CD14-positive monocyte (primary cell): Measurements from ENCODE around the gene NARS2. TPM values are rescaled to one million over a fixed set of nuclear protein-coding genes. Genes with fewer than 3 reads are reported as not detected.
A peak's percentile ranks its signal among the peaks of the same experiment; 100 is the strongest.
"Not testable (repeated sequence)": the region's sequence is repeated elsewhere in the genome, so short reads cannot be mapped to it uniquely, and the experiment has no call there.

Experiments used
- DNase-seq, 3 donors: peaks; one replicate each; pipeline ENCODE4 v3.0.0-alpha.2; 2011 to 2022
- H2AFZ ChIP-seq: 2 replicates; pipeline ENCODE4 v1.6.0; 2012; ENCODE audit warnings: mild to moderate bottlenecking, low read depth, low read length, inconsistent platforms; ENCODE audit not compliant: insufficient read depth, poor library complexity, severe bottlenecking
- H3K27ac ChIP-seq, 2 donors: 1 replicate in 1 of 2; 2 replicates in 1 of 2; pipeline ENCODE4 v1.5.1; 2012 to 2013; ENCODE audit warnings: low read length in 2 of 2, control low read depth in 1 of 2, inconsistent platforms in 1 of 2, low read depth in 1 of 2, mild to moderate bottlenecking in 1 of 2
- H3K27me3 ChIP-seq, 2 donors: one replicate each; pipeline versions ENCODE4 v1.6.0 to v1.6.1; 2011 to 2013; ENCODE audit warnings: low read length in 2 of 2; ENCODE audit not compliant: control insufficient read depth in 2 of 2, insufficient read depth in 2 of 2
- H3K36me3 ChIP-seq, 2 donors: replicated peaks in 1 of 2; 1 replicate in 1 of 2; 2 replicates in 1 of 2; pipeline versions ENCODE4 v1.5.1 to v1.6.1; 2012 to 2013; ENCODE audit warnings: low read length in 2 of 2, control low read depth in 1 of 2, inconsistent platforms in 1 of 2, mild to moderate bottlenecking in 1 of 2; ENCODE audit not compliant: insufficient read depth in 2 of 2, control insufficient read depth in 1 of 2
- H3K4me1 ChIP-seq, 2 donors: 1 replicate in 1 of 2; 2 replicates in 1 of 2; pipeline versions ENCODE4 v1.5.1 to v1.6.1; 2012 to 2013; ENCODE audit warnings: low read length in 2 of 2, control low read depth in 1 of 2, inconsistent platforms in 1 of 2, mild to moderate bottlenecking in 1 of 2, moderate library complexity in 1 of 2; ENCODE audit not compliant: insufficient read depth in 2 of 2, control insufficient read depth in 1 of 2
- H3K4me2 ChIP-seq: replicated peaks from 2 replicates; pipeline ENCODE3; 2012; ENCODE audit warnings: low read length, moderate library complexity, mild to moderate bottlenecking; ENCODE audit not compliant: poor library complexity, severe bottlenecking; ENCODE audit errors: extremely low read depth
- H3K4me3 ChIP-seq, 3 experiments: fragments of 200-600 bp in 1 of 3; sonication (generic) in 1 of 3; replicated peaks in 1 of 3; 1 replicate in 2 of 3; 2 replicates in 1 of 3; pipeline ENCODE4 v1.5.1; 2011 to 2013; ENCODE audit warnings: low read length in 3 of 3, mild to moderate bottlenecking in 3 of 3, control low read depth in 2 of 3, low read depth in 2 of 3, inconsistent platforms in 1 of 3, moderate library complexity in 1 of 3
- H3K79me2 ChIP-seq: 2 replicates; pipeline ENCODE4 v1.6.0; 2012; ENCODE audit warnings: mild to moderate bottlenecking, control low read depth, inconsistent platforms, low read length, moderate library complexity; ENCODE audit not compliant: insufficient read depth
- H3K9ac ChIP-seq: 2 replicates; pipeline ENCODE4 v1.6.0; 2017; ENCODE audit warnings: low read length, mild to moderate bottlenecking; ENCODE audit not compliant: insufficient read depth, poor library complexity, severe bottlenecking
- H3K9me3 ChIP-seq, 2 donors: replicated peaks in 1 of 2; 1 replicate in 1 of 2; 2 replicates in 1 of 2; pipeline versions ENCODE4 v1.5.1 to v1.6.1; 2012 to 2013; ENCODE audit warnings: low read length in 2 of 2, control low read depth in 1 of 2; ENCODE audit not compliant: control insufficient read depth in 1 of 2, insufficient read depth in 1 of 2
- H4K20me1 ChIP-seq: 2 replicates; pipeline ENCODE4 v1.6.0; 2012; ENCODE audit warnings: mild to moderate bottlenecking, low read length, control low read depth, moderate library complexity; ENCODE audit not compliant: insufficient read depth
- H3K27ac Mint-ChIP-seq, 7 donors: one replicate each; pipeline ENCODE4 v1.8.0; 2020; ENCODE audit warnings: mild to moderate bottlenecking in 7 of 7, mixed read lengths in 7 of 7, moderate library complexity in 6 of 7, inconsistent platforms in 2 of 7
- H3K27me3 Mint-ChIP-seq, 3 donors: one replicate each; pipeline ENCODE4 v1.8.0; 2021 to 2022; ENCODE audit warnings: low read depth in 3 of 3, mild to moderate bottlenecking in 3 of 3, mixed read lengths in 3 of 3, moderate library complexity in 3 of 3, inconsistent platforms in 1 of 3
- H3K36me3 Mint-ChIP-seq, 2 donors: one replicate each; pipeline ENCODE4 v1.8.0; 2020; ENCODE audit warnings: mixed read lengths in 2 of 2, inconsistent platforms in 1 of 2, mild to moderate bottlenecking in 1 of 2
- H3K4me1 Mint-ChIP-seq: one replicate; pipeline ENCODE4 v1.8.0; 2020; ENCODE audit warnings: mild to moderate bottlenecking, mixed read lengths
- H3K4me3 Mint-ChIP-seq, 2 donors: one replicate each; pipeline ENCODE4 v1.8.0; 2020; ENCODE audit warnings: mild to moderate bottlenecking in 2 of 2, mixed read lengths in 2 of 2, moderate library complexity in 1 of 2
- H3K9me3 Mint-ChIP-seq, 7 donors: one replicate each; pipeline ENCODE4 v1.8.0; 2020 to 2022; ENCODE audit warnings: mixed read lengths in 7 of 7, mild to moderate bottlenecking in 6 of 7, moderate library complexity in 6 of 7, inconsistent platforms in 2 of 7
- WGBS: methylation state at CpG from one replicate; pipeline ENCODE4 v1.1.5; 2013; ENCODE audit warnings: missing lambda C conversion rate; ENCODE audit not compliant: insufficient coverage; 5-methylcytosine and 5-hydroxymethylcytosine counted together
- intact Hi-C, 2 donors: fragments of 100-400 bp; cut with micrococcal nuclease; formaldehyde crosslinking; loops; one replicate each; pipeline versions ENCODE4 v1.15.0 to v1.15.1; 2023
- polyA plus RNA-seq, 3 donors: library from polyadenylated mRNA; depleted of rRNA in 1 of 3; unstranded in 2 of 3; stranded (reverse) in 1 of 3; fragments of 300-500 nt in 2 of 3; fragments of >200 nt in 1 of 3; fragmentation: Illumina TruSeq in 2 of 3; gene quantifications; 1 replicate in 2 of 3; 2 replicates in 1 of 3; pipeline ENCODE4 v1.2.3, GENCODE V29; 2012 to 2021
- TF ChIP-seq, protein P1 (sequence below): fragments of 200-600 bp; IDR thresholded peaks from one replicate; pipeline ENCODE4 v1.8.0; 2022; ENCODE audit warnings: antibody characterized with exemption, mild to moderate bottlenecking

The NARS2 gene
- polyA plus RNA-seq, 3 donors, result 4.3 to 6.6 (median 4.9) TPM

DNA sequence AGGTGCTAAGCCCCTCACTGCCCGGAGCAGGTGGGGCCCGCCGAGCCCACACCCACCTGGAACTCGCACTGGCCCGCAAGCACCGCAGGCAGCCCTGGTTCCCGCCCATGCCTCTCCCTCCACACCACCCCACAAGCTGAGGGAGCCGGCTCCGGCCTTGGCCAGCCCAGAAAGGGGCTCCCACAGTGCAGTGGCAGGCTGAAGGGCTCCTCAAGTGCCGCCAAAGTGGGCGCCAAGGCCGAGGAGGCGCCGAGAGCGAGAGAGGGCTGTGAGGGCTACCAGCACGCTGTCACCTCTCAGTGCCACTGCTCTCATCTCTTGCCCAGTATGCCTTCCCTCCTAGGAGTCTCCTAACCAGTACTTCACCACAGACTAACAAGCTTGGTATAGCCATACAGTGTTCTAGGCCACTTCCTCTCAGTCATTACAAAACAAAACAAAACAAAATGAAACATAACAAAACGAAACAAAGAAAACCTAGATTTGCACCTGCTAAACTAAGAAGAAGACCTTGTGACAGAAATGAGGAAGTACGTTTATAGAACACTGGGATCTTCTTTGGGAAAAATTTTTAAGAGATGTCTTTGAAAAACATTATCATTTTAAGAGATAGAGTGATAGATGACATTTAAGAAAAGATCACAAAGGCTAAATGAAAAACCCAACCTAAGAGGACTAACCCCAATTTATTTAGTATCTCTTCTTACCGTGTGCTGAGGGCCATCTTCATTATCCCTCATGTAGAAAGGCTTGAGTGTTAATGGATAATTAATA is 109.3 kb downstream of the NARS2 start:
- DNase-seq, result peak in 1 of 3 donors; percentile 3
- Histone ChIP-seq H3K9ac (no peak overlapping the region), H3K4me1 (peaks cover 0 to 4% of the 10 kb centered on the region in 2 donors), H3K36me3 (peaks cover 5 to 23% of the 10 kb centered on the region in 2 donors), H3K4me2 (no peak overlapping the region), H3K79me2 (no peaks in the 10 kb centered on the region), H2AFZ (no peak overlapping the region), H3K9me3 (no peaks in the 10 kb centered on the region), H3K27ac (peak overlapping the region in 1 of 2 donors; percentile 65), H4K20me1 (no peaks in the 10 kb centered on the region), H3K27me3 (no peaks in the 10 kb centered on the region), H3K4me3 (no peak overlapping the region)
- 92% methylated on average over 16 of the region's 19 CpGs for WGBS
- H3K4me1 Mint-ChIP-seq, result peaks cover 14% of the 10 kb centered on the region
- intact Hi-C loops, result no loop called here
- peak overlapping the region in 1 of 2 donors; percentile 46 for H3K4me3 Mint-ChIP-seq
- peak overlapping the region in 5 of 7 donors; percentile 20 to 75 (median 55) for H3K27ac Mint-ChIP-seq
- H3K27me3 Mint-ChIP-seq, result no peaks in the 10 kb centered on the region
- TF ChIP-seq, protein P1, sequence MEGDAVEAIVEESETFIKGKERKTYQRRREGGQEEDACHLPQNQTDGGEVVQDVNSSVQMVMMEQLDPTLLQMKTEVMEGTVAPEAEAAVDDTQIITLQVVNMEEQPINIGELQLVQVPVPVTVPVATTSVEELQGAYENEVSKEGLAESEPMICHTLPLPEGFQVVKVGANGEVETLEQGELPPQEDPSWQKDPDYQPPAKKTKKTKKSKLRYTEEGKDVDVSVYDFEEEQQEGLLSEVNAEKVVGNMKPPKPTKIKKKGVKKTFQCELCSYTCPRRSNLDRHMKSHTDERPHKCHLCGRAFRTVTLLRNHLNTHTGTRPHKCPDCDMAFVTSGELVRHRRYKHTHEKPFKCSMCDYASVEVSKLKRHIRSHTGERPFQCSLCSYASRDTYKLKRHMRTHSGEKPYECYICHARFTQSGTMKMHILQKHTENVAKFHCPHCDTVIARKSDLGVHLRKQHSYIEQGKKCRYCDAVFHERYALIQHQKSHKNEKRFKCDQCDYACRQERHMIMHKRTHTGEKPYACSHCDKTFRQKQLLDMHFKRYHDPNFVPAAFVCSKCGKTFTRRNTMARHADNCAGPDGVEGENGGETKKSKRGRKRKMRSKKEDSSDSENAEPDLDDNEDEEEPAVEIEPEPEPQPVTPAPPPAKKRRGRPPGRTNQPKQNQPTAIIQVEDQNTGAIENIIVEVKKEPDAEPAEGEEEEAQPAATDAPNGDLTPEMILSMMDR, result no peak
- H3K9me3 Mint-ChIP-seq, result no peaks in the 10 kb centered on the region
- H3K36me3 Mint-ChIP-seq, result peaks cover 30 to 37% of the 10 kb centered on the region in 2 donors

DNA sequence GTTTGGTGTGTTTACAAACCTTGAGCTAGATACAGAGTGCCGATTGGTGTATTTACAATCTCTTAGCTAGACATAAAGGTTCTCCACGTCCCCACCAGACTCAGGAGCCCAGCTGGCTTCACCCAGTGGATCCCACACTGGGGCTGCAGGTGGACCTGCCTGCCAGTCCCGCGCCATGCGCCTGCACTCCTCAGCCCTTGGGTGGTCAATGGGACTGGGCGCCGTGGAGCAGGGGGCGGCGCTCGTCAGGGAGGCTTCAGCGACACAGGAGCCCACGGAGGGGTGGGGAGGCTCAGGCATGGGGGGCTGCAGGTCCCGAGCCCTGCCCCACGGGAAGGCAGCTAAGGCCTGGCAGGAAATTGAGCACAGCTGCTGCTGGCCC is 109.9 kb downstream of the NARS2 start:
- H4K20me1 ChIP-seq, H3K9ac ChIP-seq, H3K4me3 Mint-ChIP-seq, H3K9me3 Mint-ChIP-seq, H3K27ac ChIP-seq, H3K27me3 Mint-ChIP-seq, H3K4me3 ChIP-seq, H3K79me2 ChIP-seq, H3K9me3 ChIP-seq, H3K27me3 ChIP-seq, H3K4me2 ChIP-seq, H2AFZ ChIP-seq, H3K4me1 ChIP-seq, DNase-seq, intact Hi-C loops: not testable (repeated sequence)
- 98% methylated on average over 14 of the region's 14 CpGs for WGBS
- H3K36me3 ChIP-seq, result peaks cover 5 to 28% of the 10 kb centered on the region in 2 donors
- H3K36me3 Mint-ChIP-seq, result peaks cover 36 to 43% of the 10 kb centered on the region in 2 donors
- peak overlapping the region in 1 of 7 donors; percentile 70 for H3K27ac Mint-ChIP-seq
- H3K4me1 Mint-ChIP-seq, result peaks cover 13% of the 10 kb centered on the region
